Neural cell (in vitro differentiated cells): ENCODE data around the gene TADA2B. TPM values are rescaled to one million over a fixed set of nuclear protein-coding genes. Genes with fewer than 3 reads are reported as not detected.

ENCODE experiments used
- H2AFZ ChIP-seq: fragments of 200-600, 300-800 bp; sonication (generic), shearing (Covaris generic); 2 replicates; pipeline ENCODE4 v1.6.0; 2014; ENCODE audit warnings: low read depth, mild to moderate bottlenecking, antibody characterized with exemption, low read length, moderate library complexity
- H3F3A ChIP-seq: fragments of 200-600 bp; shearing (Covaris generic); 2 replicates; pipeline ENCODE4 v1.6.1; 2016; ENCODE audit warnings: mild to moderate bottlenecking, moderate library complexity, mixed read lengths, antibody characterized with exemption, low read length; ENCODE audit not compliant: insufficient read depth, poor library complexity, severe bottlenecking
- H3K27ac ChIP-seq: fragments of 200-600, 300-800 bp; sonication (generic), shearing (Covaris generic); 2 replicates; pipeline ENCODE4 v1.5.1; 2014; ENCODE audit warnings: mild to moderate bottlenecking, low read length, moderate library complexity
- H3K27me3 ChIP-seq: fragments of 300-800, 200-600 bp; sonication (generic), shearing (Covaris generic); 2 replicates; pipeline ENCODE4 v1.6.0; 2014; ENCODE audit warnings: mild to moderate bottlenecking, low read depth, low read length, moderate library complexity; ENCODE audit not compliant: insufficient read depth
- H3K36me3 ChIP-seq: fragments of 300-800, 200-600 bp; sonication (generic), shearing (Covaris generic); 2 replicates; pipeline ENCODE4 v1.5.1; 2014; ENCODE audit warnings: mild to moderate bottlenecking, antibody characterized with exemption, low read length, moderate library complexity; ENCODE audit not compliant: insufficient read depth
- H3K4me2 ChIP-seq: fragments of 300-800, 200-600 bp; sonication (generic), shearing (Covaris generic); 2 replicates; pipeline ENCODE4 v1.6.0; 2014; ENCODE audit warnings: mild to moderate bottlenecking, low read length
- H3K4me3 ChIP-seq: fragments of 300-800, 200-600 bp; sonication (generic), shearing (Covaris generic); 2 replicates; pipeline ENCODE4 v1.5.1; 2014; ENCODE audit warnings: mild to moderate bottlenecking, low read length, moderate library complexity
- H3K79me2 ChIP-seq: fragments of 200-600 bp; shearing (Covaris generic); replicated peaks from 2 replicates; pipeline ENCODE4 v1.6.0; 2014; ENCODE audit warnings: mild to moderate bottlenecking, low read length, moderate library complexity; ENCODE audit not compliant: insufficient read depth
- H3K9ac ChIP-seq: fragments of 300-800, 200-600 bp; sonication (generic), shearing (Covaris generic); 2 replicates; pipeline ENCODE4 v1.6.1; 2016; ENCODE audit warnings: mild to moderate bottlenecking, low read length, mixed read lengths
- H3K9me2 ChIP-seq: fragments of 200-600 bp; shearing (Covaris generic); 2 replicates; pipeline ENCODE4 v1.6.1; 2016; ENCODE audit warnings: mild to moderate bottlenecking, low read length, mixed read lengths; ENCODE audit not compliant: insufficient read depth
- H3K9me3 ChIP-seq: fragments of 200-600, 300-800 bp; sonication (generic), shearing (Covaris generic); 2 replicates; pipeline ENCODE4 v1.6.1; 2016; ENCODE audit warnings: mild to moderate bottlenecking, mixed run types, low read length, moderate library complexity, mixed read lengths
- H4K20me1 ChIP-seq: fragments of 200-600 bp; shearing (Covaris generic); 2 replicates; pipeline ENCODE4 v1.6.1; 2016; ENCODE audit warnings: mild to moderate bottlenecking, mixed run types; ENCODE audit not compliant: insufficient read depth
- EP300 ChIP-seq: fragments of 450-650 bp; conservative IDR thresholded peaks from 2 replicates; pipeline ENCODE4 v1.6.1; 2014; ENCODE audit warnings: antibody characterized with exemption, mild to moderate bottlenecking, moderate library complexity; ENCODE audit not compliant: poor library complexity, severe bottlenecking
- EZH2 ChIP-seq: fragments of 200-600, 300-800 bp; shearing (Covaris generic), sonication (generic); IDR thresholded peaks from 2 replicates; pipeline ENCODE4 v1.6.1; 2014; ENCODE audit warnings: antibody characterized with exemption, low read length, borderline replicate concordance, mild to moderate bottlenecking; ENCODE audit not compliant: insufficient read depth, poor library complexity, severe bottlenecking
- MXI1 ChIP-seq: fragments of 450-650 bp; conservative IDR thresholded peaks from 2 replicates; pipeline ENCODE4 v1.6.1; 2014; ENCODE audit warnings: antibody characterized with exemption, mild to moderate bottlenecking; ENCODE audit not compliant: poor library complexity, severe bottlenecking
- POLR2AphosphoS5 ChIP-seq: IDR thresholded peaks from 2 replicates; pipeline ENCODE4 v1.6.1; 2012
- RAD21 ChIP-seq: fragments of 450-650 bp; conservative IDR thresholded peaks from 2 replicates; pipeline ENCODE4 v1.6.1; 2014; ENCODE audit warnings: antibody characterized with exemption, mild to moderate bottlenecking, moderate library complexity
- SMC3 ChIP-seq: fragments of 450-650 bp; conservative IDR thresholded peaks from 2 replicates; pipeline ENCODE4 v1.6.1; 2014; ENCODE audit warnings: antibody characterized with exemption, mild to moderate bottlenecking, moderate library complexity; ENCODE audit not compliant: poor library complexity
- TAF1 ChIP-seq: IDR thresholded peaks from 2 replicates; pipeline ENCODE4 v1.6.1; 2012; ENCODE audit warnings: low read depth
- polyA plus RNA-seq: library from polyadenylated mRNA; depleted of rRNA; stranded (reverse); fragments of >200 nt; gene quantifications from 2 replicates; pipeline ENCODE4 v1.2.3, GENCODE V29; 2014
- TF ChIP-seq, protein P1 (sequence below): IDR thresholded peaks from 2 replicates; pipeline ENCODE4 v1.6.1; 2012; ENCODE audit warnings: borderline replicate concordance
- TF ChIP-seq, protein P2 (sequence below): fragments of 450-650 bp; IDR thresholded peaks from 2 replicates; pipeline ENCODE4 v1.5.1; 2014; ENCODE audit warnings: antibody characterized with exemption, mild to moderate bottlenecking, moderate library complexity; ENCODE audit not compliant: poor library complexity, severe bottlenecking

Gene TADA2B
- polyA plus RNA-seq, 1 donor from 2014 or later, result 13.9 TPM

DNA sequence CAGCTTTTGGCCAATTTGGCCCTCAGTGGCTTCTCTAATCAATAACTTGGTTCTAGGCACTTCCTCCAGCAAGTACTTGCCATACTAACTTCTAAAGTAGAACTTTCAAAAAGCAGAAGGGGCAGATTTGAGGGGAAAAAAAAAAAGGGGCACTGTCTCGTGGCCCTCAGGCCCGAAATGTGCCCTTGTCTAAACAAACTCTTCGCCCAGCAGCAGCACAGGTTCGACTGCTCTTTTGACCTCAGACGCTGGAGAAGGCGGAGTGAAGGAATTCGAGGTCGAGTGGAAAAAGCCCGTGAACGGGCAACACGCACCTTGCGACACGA lies 23.9 kb downstream of the TADA2B start:
- H3K9me2 ChIP-seq, result no peaks in the 10 kb centered on the region
- no peaks in the 10 kb centered on the region for H3K27me3 ChIP-seq
- H3K79me2 ChIP-seq, result peaks cover 12% of the 10 kb centered on the region
- H2AFZ ChIP-seq, result no peak overlapping the region
- H3K9ac ChIP-seq, result peak overlapping the region; percentile 75
- no peak for TF ChIP-seq TAF1
- no peak for TF ChIP-seq MXI1
- no peak for TF ChIP-seq EP300
- TF ChIP-seq POLR2AphosphoS5, result no peak
- TF ChIP-seq RAD21, result no peak
- TF ChIP-seq, protein P1, sequence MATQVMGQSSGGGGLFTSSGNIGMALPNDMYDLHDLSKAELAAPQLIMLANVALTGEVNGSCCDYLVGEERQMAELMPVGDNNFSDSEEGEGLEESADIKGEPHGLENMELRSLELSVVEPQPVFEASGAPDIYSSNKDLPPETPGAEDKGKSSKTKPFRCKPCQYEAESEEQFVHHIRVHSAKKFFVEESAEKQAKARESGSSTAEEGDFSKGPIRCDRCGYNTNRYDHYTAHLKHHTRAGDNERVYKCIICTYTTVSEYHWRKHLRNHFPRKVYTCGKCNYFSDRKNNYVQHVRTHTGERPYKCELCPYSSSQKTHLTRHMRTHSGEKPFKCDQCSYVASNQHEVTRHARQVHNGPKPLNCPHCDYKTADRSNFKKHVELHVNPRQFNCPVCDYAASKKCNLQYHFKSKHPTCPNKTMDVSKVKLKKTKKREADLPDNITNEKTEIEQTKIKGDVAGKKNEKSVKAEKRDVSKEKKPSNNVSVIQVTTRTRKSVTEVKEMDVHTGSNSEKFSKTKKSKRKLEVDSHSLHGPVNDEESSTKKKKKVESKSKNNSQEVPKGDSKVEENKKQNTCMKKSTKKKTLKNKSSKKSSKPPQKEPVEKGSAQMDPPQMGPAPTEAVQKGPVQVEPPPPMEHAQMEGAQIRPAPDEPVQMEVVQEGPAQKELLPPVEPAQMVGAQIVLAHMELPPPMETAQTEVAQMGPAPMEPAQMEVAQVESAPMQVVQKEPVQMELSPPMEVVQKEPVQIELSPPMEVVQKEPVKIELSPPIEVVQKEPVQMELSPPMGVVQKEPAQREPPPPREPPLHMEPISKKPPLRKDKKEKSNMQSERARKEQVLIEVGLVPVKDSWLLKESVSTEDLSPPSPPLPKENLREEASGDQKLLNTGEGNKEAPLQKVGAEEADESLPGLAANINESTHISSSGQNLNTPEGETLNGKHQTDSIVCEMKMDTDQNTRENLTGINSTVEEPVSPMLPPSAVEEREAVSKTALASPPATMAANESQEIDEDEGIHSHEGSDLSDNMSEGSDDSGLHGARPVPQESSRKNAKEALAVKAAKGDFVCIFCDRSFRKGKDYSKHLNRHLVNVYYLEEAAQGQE, result no peak
- TF ChIP-seq, protein P2, sequence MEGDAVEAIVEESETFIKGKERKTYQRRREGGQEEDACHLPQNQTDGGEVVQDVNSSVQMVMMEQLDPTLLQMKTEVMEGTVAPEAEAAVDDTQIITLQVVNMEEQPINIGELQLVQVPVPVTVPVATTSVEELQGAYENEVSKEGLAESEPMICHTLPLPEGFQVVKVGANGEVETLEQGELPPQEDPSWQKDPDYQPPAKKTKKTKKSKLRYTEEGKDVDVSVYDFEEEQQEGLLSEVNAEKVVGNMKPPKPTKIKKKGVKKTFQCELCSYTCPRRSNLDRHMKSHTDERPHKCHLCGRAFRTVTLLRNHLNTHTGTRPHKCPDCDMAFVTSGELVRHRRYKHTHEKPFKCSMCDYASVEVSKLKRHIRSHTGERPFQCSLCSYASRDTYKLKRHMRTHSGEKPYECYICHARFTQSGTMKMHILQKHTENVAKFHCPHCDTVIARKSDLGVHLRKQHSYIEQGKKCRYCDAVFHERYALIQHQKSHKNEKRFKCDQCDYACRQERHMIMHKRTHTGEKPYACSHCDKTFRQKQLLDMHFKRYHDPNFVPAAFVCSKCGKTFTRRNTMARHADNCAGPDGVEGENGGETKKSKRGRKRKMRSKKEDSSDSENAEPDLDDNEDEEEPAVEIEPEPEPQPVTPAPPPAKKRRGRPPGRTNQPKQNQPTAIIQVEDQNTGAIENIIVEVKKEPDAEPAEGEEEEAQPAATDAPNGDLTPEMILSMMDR, result no peak
- TF ChIP-seq SMC3, result no peak
- TF ChIP-seq EZH2, result no peak
- H3K27ac ChIP-seq, result no peak overlapping the region
- H3K4me3 ChIP-seq, result peak overlapping the region; percentile 98
- peak overlapping the region; percentile 80 for H3K4me2 ChIP-seq
- H3F3A ChIP-seq, result no peaks in the 10 kb centered on the region
- no peaks in the 10 kb centered on the region for H3K9me3 ChIP-seq
- H4K20me1 ChIP-seq, result no peaks in the 10 kb centered on the region
- H3K36me3 ChIP-seq, result peaks cover 6% of the 10 kb centered on the region

DNA sequence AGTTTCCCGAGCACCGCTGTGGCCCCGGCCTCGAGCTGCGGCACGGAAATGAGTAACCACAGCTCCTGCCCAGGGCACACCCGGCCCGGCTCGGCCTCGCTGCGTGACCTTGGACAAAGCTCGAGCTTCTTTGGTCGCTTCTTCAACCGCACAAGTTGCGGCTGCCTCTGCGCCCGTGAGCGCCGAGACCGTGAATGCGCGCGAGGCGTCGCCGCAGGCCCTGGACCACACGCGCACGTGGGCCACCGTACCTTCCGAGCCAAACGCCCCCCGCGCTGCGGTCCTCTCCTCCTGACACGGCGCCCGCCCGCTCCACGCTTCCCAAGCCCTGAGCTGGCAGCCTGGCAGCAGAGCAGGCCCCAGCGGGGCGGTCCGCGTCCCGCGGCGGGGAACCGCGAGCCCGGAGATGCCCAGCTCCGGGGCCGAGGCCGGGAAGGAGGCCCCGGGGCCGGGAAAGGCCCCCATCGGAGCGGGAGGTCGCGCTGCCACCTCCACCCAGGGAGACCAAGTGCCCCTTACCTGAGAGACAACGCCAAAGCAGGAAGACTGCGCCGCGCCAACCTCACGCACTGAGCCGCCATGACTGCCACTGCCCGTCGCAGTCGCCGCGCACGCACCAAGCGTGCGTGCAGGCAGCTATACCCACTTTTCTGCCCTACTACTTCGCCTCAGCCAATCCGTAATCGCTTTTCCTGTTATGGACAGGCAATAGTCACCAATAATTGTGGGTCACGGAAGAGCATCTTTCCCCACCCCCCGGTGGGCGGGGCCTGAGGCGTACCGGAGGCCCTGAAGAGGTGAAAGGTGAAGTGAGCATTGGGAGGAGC lies 24.5 kb downstream of the TADA2B start, which contains the start of gene GRPEL1:
Gene GRPEL1, minus strand, starts transcription at position 613 of the 827 bp plus-strand sequence. Its CDS starts 32 bp downstream, at position 581.
- Histone ChIP-seq H2AFZ (peak within 1 kb of the TSS; percentile 40), H3K9me2 (no peaks in the 10 kb centered on the region), H3K9me3 (no peaks in the 10 kb centered on the region), H3K9ac (peak within 1 kb of the TSS; percentile 75), H3K36me3 (peaks cover 6% of the 10 kb centered on the region), H3K4me2 (peak within 1 kb of the TSS; percentile 80), H3K79me2 (peaks cover 12% of the 10 kb centered on the region), H4K20me1 (no peaks in the 10 kb centered on the region), H3K27me3 (no peaks in the 10 kb centered on the region), H3F3A (no peaks in the 10 kb centered on the region), H3K4me3 (peak within 1 kb of the TSS; percentile 98), H3K27ac (peak within 1 kb of the TSS; percentile 72)
- TF ChIP-seq EP300, result peak; percentile 42
- TF ChIP-seq, protein P1, result peak; percentile 15
- TF ChIP-seq POLR2AphosphoS5, result peak; percentile 85
- no peak for TF ChIP-seq EZH2
- TF ChIP-seq RAD21, result peak; percentile 30
- TF ChIP-seq TAF1, result no peak
- TF ChIP-seq, protein P2, result no peak
- TF ChIP-seq SMC3, result peak; percentile 50
- peak; percentile 96 for TF ChIP-seq MXI1
